Measurements from ENCODE around the gene CLIC2.

Gene CLIC2

GRCh38 chrX:155266439-155266838 lies 68.0 kb downstream of the CLIC2 start:
- Histone ChIP-seq H3K9me3 (ENCODE audit: severe bottlenecking) (no peaks in the 10 kb centered on the region), H3K27ac (ENCODE audit: poor library complexity, severe bottlenecking) (no peak overlapping the region), H3K36me3 (ENCODE audit: low read depth) (no peaks in the 10 kb centered on the region), H3K4me1 (ENCODE audit: insufficient read depth, poor library complexity, severe bottlenecking) (no peaks in the 10 kb centered on the region), H3K27me3 (ENCODE audit: insufficient read depth, poor library complexity, severe bottlenecking) (no peaks in the 10 kb centered on the region), H3K4me3 (ENCODE audit: severe bottlenecking) (no peak overlapping the region)
- DNase-seq (ENCODE audit: low spot score) (no peak), ATAC-seq (ENCODE audit: low read depth) (no peak)
- TF ChIP-seq, protein P1, sequence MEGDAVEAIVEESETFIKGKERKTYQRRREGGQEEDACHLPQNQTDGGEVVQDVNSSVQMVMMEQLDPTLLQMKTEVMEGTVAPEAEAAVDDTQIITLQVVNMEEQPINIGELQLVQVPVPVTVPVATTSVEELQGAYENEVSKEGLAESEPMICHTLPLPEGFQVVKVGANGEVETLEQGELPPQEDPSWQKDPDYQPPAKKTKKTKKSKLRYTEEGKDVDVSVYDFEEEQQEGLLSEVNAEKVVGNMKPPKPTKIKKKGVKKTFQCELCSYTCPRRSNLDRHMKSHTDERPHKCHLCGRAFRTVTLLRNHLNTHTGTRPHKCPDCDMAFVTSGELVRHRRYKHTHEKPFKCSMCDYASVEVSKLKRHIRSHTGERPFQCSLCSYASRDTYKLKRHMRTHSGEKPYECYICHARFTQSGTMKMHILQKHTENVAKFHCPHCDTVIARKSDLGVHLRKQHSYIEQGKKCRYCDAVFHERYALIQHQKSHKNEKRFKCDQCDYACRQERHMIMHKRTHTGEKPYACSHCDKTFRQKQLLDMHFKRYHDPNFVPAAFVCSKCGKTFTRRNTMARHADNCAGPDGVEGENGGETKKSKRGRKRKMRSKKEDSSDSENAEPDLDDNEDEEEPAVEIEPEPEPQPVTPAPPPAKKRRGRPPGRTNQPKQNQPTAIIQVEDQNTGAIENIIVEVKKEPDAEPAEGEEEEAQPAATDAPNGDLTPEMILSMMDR (IDR thresholded peaks at IDR 0.05; ENCODE audit: poor library complexity, severe bottlenecking) = no peak

DNA sequence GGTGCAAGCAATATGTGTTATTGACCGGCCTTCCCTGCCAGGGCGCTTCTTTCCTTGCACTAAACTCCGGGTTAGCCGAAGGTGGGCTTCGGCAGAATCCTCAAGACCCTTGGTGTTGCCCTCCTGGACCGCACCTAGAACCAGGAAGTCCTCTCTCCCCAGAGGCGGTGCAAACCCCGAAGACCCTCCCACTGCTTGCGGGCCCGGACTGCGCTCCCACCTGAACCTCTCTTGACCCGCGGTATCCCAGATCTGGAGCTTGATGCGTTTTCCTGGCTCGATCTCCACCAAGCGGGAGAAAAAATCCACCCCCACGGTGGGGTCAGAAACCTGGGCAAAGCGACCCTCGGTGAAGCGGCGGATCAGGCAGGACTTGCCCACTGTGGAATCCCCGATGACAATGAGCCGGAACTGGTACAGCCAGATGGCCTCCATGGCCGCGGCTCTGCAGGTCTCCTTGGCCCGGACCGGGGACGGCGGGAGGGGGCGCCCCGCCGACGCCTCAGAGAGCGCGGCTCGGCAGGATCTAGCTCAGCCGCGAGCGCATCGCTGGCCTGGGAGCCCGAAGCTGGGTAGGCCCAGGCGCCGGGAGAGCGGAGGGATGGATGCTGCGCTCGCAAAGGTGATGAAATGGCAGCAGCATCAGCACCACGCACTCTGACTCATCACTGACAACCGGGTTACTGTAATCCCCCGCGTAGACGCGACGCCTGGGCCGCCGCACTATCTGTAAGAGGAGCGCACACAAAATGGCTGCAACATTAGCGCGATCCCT lies 70.4 kb downstream of the CLIC2 start, which contains the start of gene RAB39B:
RAB39B (minus strand) TSS at position 638 of the 775 bp plus-strand sequence; CDS start at position 435, 203 bp downstream.
- no peaks in the 10 kb centered on the region for H3K27me3 ChIP-seq (ENCODE audit: insufficient read depth, poor library complexity, severe bottlenecking)
- TF ChIP-seq, protein P1 (IDR thresholded peaks at IDR 0.05; ENCODE audit: poor library complexity, severe bottlenecking) = no peak
- DNase-seq (ENCODE audit: low spot score) (peak; percentile 69), ATAC-seq (ENCODE audit: low read depth) (peak; percentile 83)
- H3K9me3 ChIP-seq (ENCODE audit: severe bottlenecking) = no peaks in the 10 kb centered on the region
- peak within 1 kb of the TSS; percentile 21 for H3K4me3 ChIP-seq (ENCODE audit: severe bottlenecking)
- H3K27ac ChIP-seq (ENCODE audit: poor library complexity, severe bottlenecking) = no peak within 1 kb of the TSS
- H3K36me3 ChIP-seq (ENCODE audit: low read depth) = no peaks in the 10 kb centered on the region
- no peaks in the 10 kb centered on the region for H3K4me1 ChIP-seq (ENCODE audit: insufficient read depth, poor library complexity, severe bottlenecking)

GRCh38 chrX:155262970-155263754 lies 71.3 kb downstream of the CLIC2 start:
- no peak overlapping the region for H3K4me3 ChIP-seq (ENCODE audit: severe bottlenecking)
- DNase-seq (ENCODE audit: low spot score) (no peak), ATAC-seq (ENCODE audit: low read depth) (no peak)
- H3K36me3 ChIP-seq (ENCODE audit: low read depth) = no peaks in the 10 kb centered on the region
- TF ChIP-seq, protein P1 (IDR thresholded peaks at IDR 0.05; ENCODE audit: poor library complexity, severe bottlenecking) = no peak
- H3K9me3 ChIP-seq (ENCODE audit: severe bottlenecking) = no peaks in the 10 kb centered on the region
- no peaks in the 10 kb centered on the region for H3K27me3 ChIP-seq (ENCODE audit: insufficient read depth, poor library complexity, severe bottlenecking)
- H3K4me1 ChIP-seq (ENCODE audit: insufficient read depth, poor library complexity, severe bottlenecking) = no peaks in the 10 kb centered on the region
- no peak overlapping the region for H3K27ac ChIP-seq (ENCODE audit: poor library complexity, severe bottlenecking)

DNA sequence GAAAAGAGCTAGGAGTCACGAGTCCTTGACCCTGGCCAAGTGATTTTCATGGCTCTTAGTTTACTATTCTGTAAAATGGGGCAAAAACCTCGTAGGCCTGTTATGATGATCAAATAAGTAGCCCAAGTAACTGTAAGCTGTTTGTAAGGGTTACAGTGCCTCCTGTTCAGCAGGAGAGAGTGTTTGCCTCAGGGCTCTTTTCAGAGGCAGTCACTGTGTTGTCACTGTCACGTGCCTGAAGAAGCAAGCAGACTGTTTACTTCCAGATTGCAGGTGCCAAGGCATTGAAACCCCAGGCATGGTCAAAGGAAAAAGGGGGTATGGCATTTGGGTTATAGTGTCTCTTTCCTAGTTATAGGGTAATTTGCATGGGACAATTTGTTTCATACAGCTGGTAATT lies 74.7 kb downstream of the CLIC2 start:
- TF ChIP-seq, protein P1 (IDR thresholded peaks at IDR 0.05; ENCODE audit: poor library complexity, severe bottlenecking) = no peak

More for the DNA sequence above, 74.7 kb downstream of the CLIC2 start:
- ATAC-seq (ENCODE audit: low read depth) (no peak), DNase-seq (ENCODE audit: low spot score) (no peak)
- Histone ChIP-seq H3K4me3 (ENCODE audit: severe bottlenecking) (no peak overlapping the region), H3K4me1 (ENCODE audit: insufficient read depth, poor library complexity, severe bottlenecking) (no peaks in the 10 kb centered on the region), H3K36me3 (ENCODE audit: low read depth) (no peaks in the 10 kb centered on the region), H3K9me3 (ENCODE audit: severe bottlenecking) (no peaks in the 10 kb centered on the region), H3K27ac (ENCODE audit: poor library complexity, severe bottlenecking) (no peak overlapping the region), H3K27me3 (ENCODE audit: insufficient read depth, poor library complexity, severe bottlenecking) (no peaks in the 10 kb centered on the region)
